Measurements from ENCODE around the gene FAM47E.
"Not testable (repeated sequence)": the region's sequence is repeated elsewhere in the genome, so short reads cannot be mapped to it uniquely, and the experiment has no call there.

The FAM47E gene

GRCh38 chr4:76278583-76278982, 27.1 kb downstream of the FAM47E start:
- Histone ChIP-seq H3K27ac (ENCODE audit: low read length) (no peak overlapping the region), H3K4me2 (ENCODE audit: insufficient read depth, low read length) (no peak overlapping the region), H4K20me1 (ENCODE audit: insufficient read depth, low read length) (no peaks in the 10 kb centered on the region), H3K9ac (ENCODE audit: low read depth, low read length) (no peak overlapping the region), H3K9me3 (ENCODE audit: insufficient read depth, low read length, severe bottlenecking) (no peaks in the 10 kb centered on the region), H3K4me1 (ENCODE audit: insufficient read depth, low read length) (no peaks in the 10 kb centered on the region), H3K79me2 (ENCODE audit: insufficient read depth, low read length) (no peaks in the 10 kb centered on the region), H3K36me3 (ENCODE audit: insufficient read depth, low read length) (no peaks in the 10 kb centered on the region), H3K27me3 (ENCODE audit: insufficient read depth, low read length, poor library complexity) (no peaks in the 10 kb centered on the region), H2AFZ (ENCODE audit: low read depth, low read length) (no peak overlapping the region), H3K4me3 (ENCODE audit: low read depth in 1 of 2, low read length in 2 of 2) (no peak overlapping the region)
- ATAC-seq (ENCODE audit: insufficient read depth, low read depth): no peak
- DNase-seq: no peak
- TF ChIP-seq EZH2 (IDR thresholded peaks at IDR 0.05; ENCODE audit: borderline replicate concordance, low read depth, low read length, severe bottlenecking) (no peak), CTCF (IDR thresholded peaks at IDR 0.05; ENCODE audit: borderline replicate concordance, extremely low read depth, low read length, poor library complexity, severe bottlenecking) (no peak)

- Histone ChIP-seq H3K36me3 (ENCODE audit: insufficient read depth, low read length) (no peaks in the 10 kb centered on the region), H3K4me2 (ENCODE audit: insufficient read depth, low read length) (no peak overlapping the region), H3K4me1 (ENCODE audit: insufficient read depth, low read length) (no peaks in the 10 kb centered on the region), H3K79me2 (ENCODE audit: insufficient read depth, low read length) (no peaks in the 10 kb centered on the region), H3K27ac (ENCODE audit: low read length) (no peak overlapping the region), H3K27me3 (ENCODE audit: insufficient read depth, low read length, poor library complexity) (no peaks in the 10 kb centered on the region), H3K9me3 (ENCODE audit: insufficient read depth, low read length, severe bottlenecking) (no peaks in the 10 kb centered on the region), H3K4me3 (ENCODE audit: low read depth in 1 of 2, low read length in 2 of 2) (no peak overlapping the region), H2AFZ (ENCODE audit: low read depth, low read length) (no peak overlapping the region), H4K20me1 (ENCODE audit: insufficient read depth, low read length) (no peaks in the 10 kb centered on the region), H3K9ac (ENCODE audit: low read depth, low read length) (no peak overlapping the region)
- DNase-seq (no peak), ATAC-seq (ENCODE audit: insufficient read depth, low read depth) (no peak)
- TF ChIP-seq EZH2 (IDR thresholded peaks at IDR 0.05; ENCODE audit: borderline replicate concordance, low read depth, low read length, severe bottlenecking) (no peak), CTCF (IDR thresholded peaks at IDR 0.05; ENCODE audit: borderline replicate concordance, extremely low read depth, low read length, poor library complexity, severe bottlenecking) (no peak)
Observed at GRCh38 chr4:76279462-76279861, 27.9 kb downstream of the FAM47E start.

- Histone ChIP-seq H3K27me3 (ENCODE audit: insufficient read depth, low read length, poor library complexity) (no peaks in the 10 kb centered on the region), H3K4me3 (ENCODE audit: low read depth in 1 of 2, low read length in 2 of 2) (no peak overlapping the region), H2AFZ (ENCODE audit: low read depth, low read length) (no peak overlapping the region), H3K27ac (ENCODE audit: low read length) (no peak overlapping the region), H3K79me2 (ENCODE audit: insufficient read depth, low read length) (no peaks in the 10 kb centered on the region), H3K36me3 (ENCODE audit: insufficient read depth, low read length) (no peaks in the 10 kb centered on the region), H3K9ac (ENCODE audit: low read depth, low read length) (no peak overlapping the region), H3K4me2 (ENCODE audit: insufficient read depth, low read length) (no peak overlapping the region), H4K20me1 (ENCODE audit: insufficient read depth, low read length) (no peaks in the 10 kb centered on the region), H3K4me1 (ENCODE audit: insufficient read depth, low read length) (no peaks in the 10 kb centered on the region), H3K9me3 (ENCODE audit: insufficient read depth, low read length, severe bottlenecking) (no peaks in the 10 kb centered on the region)
- TF ChIP-seq EZH2 (IDR thresholded peaks at IDR 0.05; ENCODE audit: borderline replicate concordance, low read depth, low read length, severe bottlenecking) (no peak), CTCF (IDR thresholded peaks at IDR 0.05; ENCODE audit: borderline replicate concordance, extremely low read depth, low read length, poor library complexity, severe bottlenecking) (no peak)
- no peak for ATAC-seq (ENCODE audit: insufficient read depth, low read depth)
- no peak for DNase-seq
Observed at GRCh38 chr4:76280488-76281441, 29.2 kb downstream of the FAM47E start.

- H2AFZ ChIP-seq (ENCODE audit: low read depth, low read length); H3K9me3 ChIP-seq (ENCODE audit: insufficient read depth, low read length, severe bottlenecking); H3K36me3 ChIP-seq (ENCODE audit: insufficient read depth, low read length); H3K4me2 ChIP-seq (ENCODE audit: insufficient read depth, low read length); ATAC-seq (ENCODE audit: insufficient read depth, low read depth); DNase-seq; H3K27ac ChIP-seq (ENCODE audit: low read length); H3K4me3 ChIP-seq (ENCODE audit: low read depth in 1 of 2, low read length in 2 of 2); H3K4me1 ChIP-seq (ENCODE audit: insufficient read depth, low read length); H3K9ac ChIP-seq (ENCODE audit: low read depth, low read length); H3K79me2 ChIP-seq (ENCODE audit: insufficient read depth, low read length); H4K20me1 ChIP-seq (ENCODE audit: insufficient read depth, low read length); H3K27me3 ChIP-seq (ENCODE audit: insufficient read depth, low read length, poor library complexity): not testable (repeated sequence)
Observed at GRCh38 chr4:76281594-76281993, 30.1 kb downstream of the FAM47E start.

Data from DND-41 (cell line).